Loucy (cell line): ENCODE results near the gene MRNIP.

Experiments
- CTCF ChIP-seq: fragments of 200-600 bp; sonication (generic); conservative IDR thresholded peaks from 2 replicates; pipeline ENCODE4 v1.5.1; 2014; ENCODE audit warnings: mild to moderate bottlenecking, antibody characterized with exemption, low read length
- EZH2phosphoT487 ChIP-seq: fragments of 200-600 bp; IDR thresholded peaks from 2 replicates; pipeline ENCODE4 v1.6.1; 2018; ENCODE audit warnings: antibody characterized with exemption, mild to moderate bottlenecking, moderate library complexity, borderline replicate concordance

DNA sequence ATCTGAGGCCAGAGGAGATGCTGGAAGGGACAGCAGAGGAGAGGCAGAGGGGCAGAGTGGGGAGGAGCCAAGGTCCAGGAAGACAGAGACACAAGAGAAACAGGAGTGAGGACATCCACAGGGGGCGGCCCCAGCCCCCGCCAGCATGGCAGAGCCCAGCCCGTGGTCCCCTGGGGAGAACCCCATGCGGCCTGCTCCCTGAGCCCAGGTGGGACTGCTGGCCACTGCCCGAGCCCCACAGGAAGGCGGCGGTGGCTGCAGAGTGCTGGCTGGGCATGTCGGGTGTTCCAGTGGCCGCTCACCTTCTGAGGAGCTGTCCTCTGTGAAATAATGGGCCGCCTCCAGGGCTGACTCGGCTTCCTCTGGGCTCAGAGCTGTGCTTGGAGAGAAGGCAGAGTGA is 8.9 kb upstream of the MRNIP start:
- TF ChIP-seq CTCF (no peak), EZH2phosphoT487 (no peak)
